ENCODE results near the gene EPN3.

- TF ChIP-seq CTCF (IDR thresholded peaks at IDR 0.05) (no peak), POLR2AphosphoS5 (IDR thresholded peaks at IDR 0.05) (no peak), POLR2A (IDR thresholded peaks at IDR 0.05) (no peak), EP300 (IDR thresholded peaks at IDR 0.05; ENCODE audit: low read depth) (no peak)
These were observed 9.8 kb upstream of the EPN3 start for GRCh38 chr17:50522766-50523165.
